GM18873 (cell line): ENCODE data around the gene PRM3.

ENCODE experiments used
- ATAC-seq: cut with Tn5 transposase; IDR thresholded peaks from one replicate; pipeline ENCODE4 v1.9.1; 2021; ENCODE audit warnings: mild to moderate bottlenecking, moderate library complexity, moderate number of reproducible peaks; ENCODE audit not compliant: unreplicated experiment, low FRiP score

Gene PRM3

GRCh38 chr16:11260596-11260966 lies 12.8 kb downstream of the PRM3 start:
- no peak for ATAC-seq

DNA sequence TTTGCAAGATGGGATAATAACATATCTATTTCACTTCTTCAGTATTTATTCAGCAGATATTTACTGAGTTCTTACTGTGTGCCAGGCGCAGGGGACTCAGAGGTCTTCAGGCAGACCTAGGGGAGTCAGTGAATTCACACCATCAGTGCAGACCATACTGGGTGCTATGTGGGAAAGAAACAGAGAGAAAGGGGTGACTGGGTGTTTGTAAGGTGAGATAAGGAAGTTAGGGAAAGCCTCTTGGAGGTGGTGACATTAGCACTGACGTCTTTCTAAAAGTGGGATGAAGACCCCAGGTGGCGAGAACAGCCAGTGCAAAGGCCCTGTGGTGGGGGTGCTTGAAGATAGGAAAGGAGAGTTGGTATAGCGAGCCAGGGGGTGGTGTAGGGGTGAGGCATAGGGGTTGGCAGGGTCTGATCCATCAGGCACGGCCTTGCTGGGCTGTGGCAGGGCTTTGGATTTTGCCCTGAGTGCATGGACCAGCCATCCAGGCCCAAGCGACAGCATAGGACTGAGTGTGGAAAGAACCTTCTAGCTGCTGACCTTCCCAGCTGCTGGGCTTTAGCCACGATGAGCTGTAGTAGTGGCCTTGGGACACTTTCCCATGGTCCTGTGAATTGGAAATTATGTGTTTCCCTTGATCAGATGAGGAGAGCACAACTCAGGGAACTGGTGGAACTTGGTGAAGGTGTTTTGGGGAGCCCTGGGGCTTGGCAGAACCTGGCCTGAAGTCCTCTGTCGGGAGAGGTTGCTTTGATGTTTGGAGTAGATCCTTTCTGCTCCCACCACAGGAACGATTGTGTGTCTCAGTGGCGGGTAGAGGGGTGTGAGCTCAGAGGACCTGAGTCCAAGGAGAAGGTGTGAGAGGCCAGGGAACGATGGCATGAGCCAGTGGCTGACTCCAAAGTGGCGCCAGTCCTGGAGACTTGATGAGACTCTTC lies 13.5 kb downstream of the PRM3 start:
- no peak for ATAC-seq

DNA sequence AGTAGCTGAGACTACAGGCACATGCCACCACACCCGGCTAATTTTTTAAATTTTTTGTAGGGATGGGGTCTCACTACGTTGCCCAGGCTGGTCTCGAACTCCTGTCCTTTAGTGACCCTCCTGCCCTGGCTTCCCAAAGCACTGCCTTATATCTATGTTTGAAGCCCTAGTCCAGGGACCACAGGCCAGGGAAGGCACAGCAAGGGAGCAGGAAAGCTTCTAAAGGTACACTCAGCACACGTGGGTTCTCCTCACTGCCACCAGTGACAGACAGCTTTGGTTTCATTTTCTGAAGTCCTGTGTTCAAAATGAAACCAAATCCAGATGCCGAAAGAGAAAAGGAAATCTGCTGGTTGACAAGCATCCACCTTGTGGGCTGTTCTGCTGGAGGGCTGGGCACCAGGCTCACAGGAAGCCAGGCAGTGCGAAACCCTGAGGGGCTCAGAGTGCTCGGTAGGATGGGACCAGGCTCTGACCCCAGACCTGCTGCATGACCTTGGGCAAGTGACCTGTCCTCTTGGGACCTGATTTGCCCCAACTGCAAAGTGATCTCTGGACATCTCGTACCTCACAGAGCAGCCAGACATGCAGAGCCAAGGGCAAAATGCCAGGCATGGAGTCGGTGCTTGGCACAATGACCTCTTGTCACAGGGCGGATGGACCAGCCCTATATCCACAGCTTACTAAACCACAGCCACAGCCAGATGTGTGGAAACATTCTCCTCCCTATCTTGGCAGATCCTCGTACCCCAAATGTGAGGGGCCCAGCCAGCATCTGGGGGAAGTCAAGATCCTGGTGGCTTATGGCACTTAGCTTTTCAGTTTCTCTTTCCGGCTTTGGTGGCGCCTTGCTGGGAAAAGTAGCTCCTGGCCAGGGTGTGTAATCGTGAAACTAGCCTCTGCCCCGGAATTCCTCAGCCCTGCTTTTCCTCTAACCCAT lies 14.6 kb downstream of the PRM3 start:
- no peak for ATAC-seq

DNA sequence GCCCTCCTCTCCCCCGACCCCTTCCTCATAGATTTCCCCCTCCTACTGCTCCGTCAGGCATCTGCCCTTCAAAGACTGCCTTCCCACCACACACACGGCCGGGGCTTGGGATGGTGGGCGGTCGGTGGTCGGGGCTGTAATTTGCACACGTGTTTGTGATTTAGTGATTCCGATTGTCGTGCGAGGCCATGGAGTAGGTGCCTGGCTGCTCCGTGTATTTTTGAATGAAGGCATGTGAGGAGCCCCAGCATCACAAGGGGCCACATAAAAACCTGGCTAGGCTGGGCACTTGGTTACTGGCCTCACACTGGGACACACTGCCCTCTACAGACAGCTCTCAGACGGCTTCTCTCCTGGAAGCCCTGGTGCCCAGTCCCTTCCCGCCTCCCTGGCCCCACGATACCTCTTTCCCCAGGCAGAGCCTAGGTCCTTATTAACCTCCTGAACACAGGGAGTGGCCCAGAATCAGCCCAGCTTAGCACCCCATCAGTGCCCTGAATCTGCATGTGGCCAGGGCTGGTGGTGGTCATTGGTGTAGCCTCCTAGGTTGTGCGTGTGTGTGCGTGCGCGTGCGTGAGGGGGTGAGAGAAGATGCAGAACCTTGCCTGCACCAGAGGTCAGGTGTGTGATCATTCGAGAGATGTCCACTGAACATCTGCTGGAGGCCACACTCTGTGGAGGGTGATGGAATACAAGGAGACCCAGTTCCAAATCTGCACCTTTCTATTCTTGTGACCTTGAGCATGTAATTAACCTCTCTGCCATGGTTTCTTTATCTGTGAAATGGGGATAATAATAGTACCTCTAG lies 16.1 kb downstream of the PRM3 start:
- no peak for ATAC-seq

- no peak for ATAC-seq
Measured at GRCh38 chr16:11256661-11257130, 16.7 kb downstream of the PRM3 start.

DNA sequence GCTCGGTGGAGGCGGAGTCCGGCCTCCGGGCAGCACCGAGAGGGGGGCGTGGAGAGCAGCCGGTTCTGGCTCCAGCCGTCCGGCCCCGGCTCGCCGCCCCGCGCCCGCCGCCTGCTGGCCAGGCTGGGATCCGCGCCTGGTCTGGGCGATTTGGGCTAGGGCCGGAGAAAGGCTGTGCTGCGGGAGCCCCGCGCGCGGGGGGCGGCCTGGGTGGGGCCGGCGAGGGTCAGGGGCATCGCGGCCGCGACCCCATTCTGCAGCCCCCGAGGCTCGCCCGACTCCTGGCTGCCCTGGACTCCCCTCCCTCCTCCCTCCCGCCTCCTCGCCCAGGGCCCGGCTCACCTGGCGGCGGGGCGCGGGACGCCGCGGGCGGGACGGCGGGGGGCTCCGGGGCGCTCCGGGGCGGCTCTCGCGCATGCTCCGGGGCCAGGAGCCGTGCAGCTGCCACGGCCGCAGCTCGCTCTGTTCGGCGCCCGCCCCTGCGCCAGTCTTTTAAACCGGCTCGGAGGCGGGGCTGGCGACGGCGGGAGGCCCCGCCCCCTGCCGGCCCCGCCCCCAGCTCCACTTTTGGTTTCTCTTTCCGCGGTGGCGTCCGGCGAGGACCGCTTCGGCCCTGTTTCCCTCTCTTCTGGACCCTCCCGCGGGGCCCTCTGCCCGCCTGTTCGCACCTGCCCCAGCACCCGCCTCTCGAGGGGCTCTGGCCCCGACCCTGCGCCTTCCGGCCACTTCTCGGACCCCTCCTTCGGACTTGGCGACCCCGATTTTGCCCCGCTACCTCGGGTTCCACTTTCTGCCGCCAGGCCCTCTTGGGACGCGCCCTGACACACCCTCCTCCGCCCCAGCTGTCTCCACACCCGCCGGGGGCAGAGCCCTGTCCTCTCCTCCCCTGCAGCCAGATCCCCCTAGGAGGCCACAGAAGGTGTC lies 17.4 kb downstream of the PRM3 start, which contains the start of gene SOCS1:
Gene SOCS1, minus strand, starts transcription at position 468 of the 924 bp plus-strand sequence. CDS start 726 bp downstream, outside the sequence.
- peak; percentile 39 for ATAC-seq

GRCh38 chr16:11254913-11255736 lies 18.3 kb downstream of the PRM3 start:
- ATAC-seq, result no peak

DNA sequence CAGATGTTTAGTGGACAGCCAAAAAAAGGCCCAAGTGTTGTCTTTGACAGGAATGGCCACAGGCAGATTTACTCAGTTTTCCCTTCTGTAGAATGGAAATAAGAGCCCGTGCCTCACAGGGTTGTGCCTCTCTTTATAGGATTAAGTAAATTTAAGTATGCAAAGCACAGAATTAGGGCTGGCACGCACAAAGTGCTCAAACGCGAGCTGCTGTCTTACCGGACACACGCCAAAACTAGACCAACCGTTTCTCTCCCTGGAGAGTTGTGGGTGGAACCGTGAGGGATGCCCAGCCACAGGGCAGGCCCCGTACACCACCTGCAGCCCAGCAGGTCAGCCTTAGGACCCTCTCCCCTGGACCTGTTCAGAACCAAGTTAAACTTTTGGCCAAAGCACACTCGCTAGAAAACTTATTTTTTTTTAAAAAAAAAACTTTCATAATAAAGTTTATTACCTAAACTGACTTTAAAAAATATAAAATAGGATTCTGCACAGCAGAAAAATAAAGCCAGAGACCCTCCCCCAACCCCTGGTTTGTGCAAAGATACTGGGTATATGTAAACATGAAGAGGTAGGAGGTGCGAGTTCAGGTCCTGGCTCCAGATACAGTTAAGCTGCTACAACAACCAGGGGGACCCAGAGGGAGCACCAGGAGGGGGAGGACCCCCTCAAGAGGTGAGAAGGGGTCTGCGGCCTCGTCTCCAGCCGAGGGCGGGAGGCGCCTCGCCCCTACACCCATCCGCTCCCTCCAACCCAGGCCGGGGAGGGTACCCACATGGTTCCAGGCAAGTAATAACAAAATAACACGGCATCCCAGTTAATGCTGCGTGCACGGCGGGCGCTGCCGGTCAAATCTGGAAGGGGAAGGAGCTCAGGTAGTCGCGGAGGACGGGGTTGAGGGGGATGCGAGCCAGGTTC lies 19.2 kb downstream of the PRM3 start:
- ATAC-seq, result no peak

DNA sequence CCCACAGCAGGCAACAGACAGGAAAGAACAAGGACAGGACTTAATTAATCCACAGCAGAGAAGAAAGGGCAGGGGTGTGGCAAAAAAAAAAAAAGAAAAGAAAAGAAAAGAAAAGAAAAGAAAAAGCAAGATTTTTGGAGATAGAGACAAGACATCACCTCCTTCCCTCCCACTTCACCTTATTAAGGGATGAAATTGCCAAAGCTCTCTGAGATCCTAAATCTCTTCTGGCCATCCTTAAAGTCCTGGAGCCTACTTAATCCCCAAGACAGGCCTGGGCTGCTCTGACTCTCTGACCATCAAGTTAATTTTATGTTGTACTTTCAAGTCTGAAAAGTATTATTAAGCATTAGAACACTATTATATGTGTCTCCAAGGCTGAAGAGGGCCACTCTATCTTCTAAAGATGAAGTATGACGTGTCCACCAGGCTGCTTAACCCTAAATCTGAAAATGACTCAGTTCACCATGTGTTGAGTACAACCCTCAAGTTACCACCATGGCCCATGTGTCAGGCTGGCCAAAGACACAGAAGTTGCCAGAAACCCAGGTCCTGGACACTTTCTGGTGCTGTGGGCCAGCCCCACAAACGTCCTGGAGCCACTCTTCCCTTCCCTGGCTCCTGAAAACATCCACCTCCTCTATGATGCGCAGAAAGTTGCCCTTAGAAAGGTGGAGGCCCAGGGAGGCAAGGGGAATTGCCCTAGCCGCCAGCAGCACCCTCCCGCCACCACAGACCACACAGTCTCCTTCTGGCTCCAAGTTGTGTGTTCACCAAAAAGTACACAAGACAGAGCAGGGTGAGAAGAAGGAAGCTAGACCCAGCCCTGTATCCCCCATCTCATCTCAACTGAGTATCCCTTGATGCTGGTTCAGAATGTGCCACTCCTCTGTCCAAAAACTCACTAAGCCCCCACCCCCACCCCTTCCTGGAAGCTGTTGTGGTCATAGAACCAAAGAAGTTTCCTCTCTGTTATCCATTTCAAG lies 20.1 kb downstream of the PRM3 start:
- no peak for ATAC-seq

- no peak for ATAC-seq
Measured at GRCh38 chr16:11252482-11252931, 20.9 kb downstream of the PRM3 start.

- ATAC-seq, result no peak
Measured at GRCh38 chr16:11251525-11252481, 21.6 kb downstream of the PRM3 start.

DNA sequence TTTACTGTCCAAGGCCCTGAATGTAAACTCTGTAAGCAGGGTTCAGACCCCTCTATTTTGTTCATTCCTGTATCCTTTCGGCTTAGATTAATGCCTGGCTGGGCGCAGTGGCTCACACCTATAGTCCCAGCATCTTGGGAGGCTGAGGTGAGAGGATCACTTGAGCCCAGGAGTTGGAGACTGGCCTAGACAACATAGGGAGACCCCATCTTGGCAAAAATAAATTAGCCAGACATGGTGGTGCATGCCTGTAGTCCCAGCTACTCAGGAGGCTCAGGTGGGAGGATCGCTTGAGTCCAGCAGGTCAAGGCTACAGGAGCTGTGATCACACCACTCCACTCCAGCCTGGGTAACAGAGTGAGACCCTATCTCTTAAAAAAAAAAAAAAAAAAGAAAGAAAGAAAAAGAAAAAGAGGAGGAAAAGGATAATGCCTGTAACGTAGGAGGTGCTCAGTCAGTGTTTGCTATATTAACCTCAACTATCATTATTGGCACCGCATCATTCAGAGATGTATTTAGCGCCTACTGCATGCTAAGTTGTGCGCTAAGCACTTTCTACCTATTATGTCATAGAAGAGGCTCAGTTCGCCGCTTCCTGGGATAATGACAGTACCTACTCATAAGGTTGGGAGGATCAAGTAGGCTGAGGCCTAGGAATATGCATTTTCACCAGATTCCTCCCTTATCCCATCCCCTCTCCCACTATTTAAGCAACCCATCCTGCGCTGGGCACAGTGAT lies 22.5 kb downstream of the PRM3 start:
- ATAC-seq, result no peak

GRCh38 chr16:11250091-11250785 lies 23.2 kb downstream of the PRM3 start:
- ATAC-seq, result no peak
